AG09309 (cell line): ENCODE results near the gene ATP6V0C.

ENCODE experiments used
- DNase-seq: peaks from one replicate; pipeline ENCODE4 v3.0.0-alpha.2; 2010; ENCODE audit warnings: low read depth
- H3K4me3 ChIP-seq: 2 replicates; pipeline ENCODE4 v1.5.1; 2011; ENCODE audit warnings: mild to moderate bottlenecking, low read depth, low read length, moderate library complexity; ENCODE audit not compliant: control insufficient read depth
- CTCF ChIP-seq: IDR thresholded peaks from 2 replicates; pipeline ENCODE4 v1.5.1; 2011; ENCODE audit warnings: mild to moderate bottlenecking, low read depth, low read length, inconsistent platforms; ENCODE audit not compliant: insufficient read depth, control insufficient read depth; ENCODE audit errors: missing control alignments

ATP6V0C gene

DNA sequence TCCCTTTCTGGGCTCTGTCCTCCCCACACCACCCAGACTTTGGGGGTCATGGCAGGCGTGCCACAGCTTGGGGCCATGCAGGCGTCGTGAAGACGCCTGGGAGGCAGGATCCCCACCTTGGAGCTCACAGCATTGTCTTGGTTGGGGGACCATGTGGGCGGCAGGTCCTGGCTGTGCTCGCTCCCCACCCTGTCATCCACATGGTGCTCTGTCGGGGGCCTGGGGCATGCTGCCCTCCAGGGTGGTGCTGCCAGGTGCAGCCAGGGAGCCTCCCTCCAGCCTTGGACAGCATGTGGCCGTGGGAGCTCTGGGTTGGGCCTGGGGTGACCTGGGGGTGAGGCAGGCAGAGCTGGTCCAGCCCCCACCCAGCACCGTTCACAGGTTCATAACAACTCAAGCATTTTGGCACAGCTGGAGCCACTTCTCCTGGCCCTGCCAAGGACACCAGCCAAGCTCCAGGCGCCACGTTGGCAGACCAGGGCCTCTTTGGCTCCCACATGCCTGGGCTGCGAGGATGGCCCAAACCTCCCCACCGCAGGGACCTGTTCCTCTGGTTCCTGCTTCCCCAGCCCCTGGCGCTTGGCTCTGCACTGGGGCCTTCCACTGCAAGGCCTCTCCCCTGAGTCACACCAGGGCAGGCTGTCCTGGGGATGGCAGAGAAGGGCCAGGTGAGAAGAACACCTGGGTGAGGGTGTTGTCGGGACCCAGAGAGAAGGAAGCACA, 15.1 kb upstream of the ATP6V0C start:
- no peak overlapping the region for H3K4me3 ChIP-seq
- no peak for TF ChIP-seq CTCF
- no peak for DNase-seq

- no peak for DNase-seq
- H3K4me3 ChIP-seq, result no peak overlapping the region
- TF ChIP-seq CTCF, result no peak
Observed at GRCh38 chr16:2499454-2499853, 14.3 kb upstream of the ATP6V0C start.

DNA sequence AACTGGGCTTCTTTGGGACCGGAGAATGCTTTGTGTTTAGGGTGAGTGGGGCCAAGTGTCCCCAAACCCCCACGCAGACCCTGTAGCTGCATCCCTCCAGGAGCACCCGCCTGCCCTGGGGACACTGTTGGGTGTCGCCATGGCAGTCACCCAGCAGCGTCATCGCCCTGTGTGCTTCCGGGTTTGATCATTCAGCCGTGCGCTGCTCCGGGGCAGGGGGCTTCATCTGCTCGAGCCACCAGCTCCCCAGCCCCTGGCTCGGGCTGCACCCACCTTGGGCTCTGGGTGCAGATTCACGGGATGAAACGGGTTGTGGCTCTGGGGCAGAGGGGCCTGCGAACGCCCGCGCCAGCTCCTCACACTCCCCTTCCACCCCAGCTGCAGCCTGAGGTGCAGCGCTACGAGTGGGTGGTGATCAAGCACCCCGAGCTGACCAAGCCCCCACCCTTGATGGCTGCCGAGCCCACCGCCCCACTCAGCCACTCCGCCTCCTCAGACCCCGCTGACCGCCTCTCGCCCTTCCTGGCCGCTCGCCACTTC, 13.8 kb upstream of the ATP6V0C start:
- DNase-seq, result no peak
- H3K4me3 ChIP-seq, result no peak overlapping the region
- TF ChIP-seq CTCF, result no peak

GRCh38 chr16:2500430-2500917, 13.3 kb upstream of the ATP6V0C start:
- no peak for DNase-seq
- H3K4me3 ChIP-seq, result no peak overlapping the region
- no peak for TF ChIP-seq CTCF

DNA sequence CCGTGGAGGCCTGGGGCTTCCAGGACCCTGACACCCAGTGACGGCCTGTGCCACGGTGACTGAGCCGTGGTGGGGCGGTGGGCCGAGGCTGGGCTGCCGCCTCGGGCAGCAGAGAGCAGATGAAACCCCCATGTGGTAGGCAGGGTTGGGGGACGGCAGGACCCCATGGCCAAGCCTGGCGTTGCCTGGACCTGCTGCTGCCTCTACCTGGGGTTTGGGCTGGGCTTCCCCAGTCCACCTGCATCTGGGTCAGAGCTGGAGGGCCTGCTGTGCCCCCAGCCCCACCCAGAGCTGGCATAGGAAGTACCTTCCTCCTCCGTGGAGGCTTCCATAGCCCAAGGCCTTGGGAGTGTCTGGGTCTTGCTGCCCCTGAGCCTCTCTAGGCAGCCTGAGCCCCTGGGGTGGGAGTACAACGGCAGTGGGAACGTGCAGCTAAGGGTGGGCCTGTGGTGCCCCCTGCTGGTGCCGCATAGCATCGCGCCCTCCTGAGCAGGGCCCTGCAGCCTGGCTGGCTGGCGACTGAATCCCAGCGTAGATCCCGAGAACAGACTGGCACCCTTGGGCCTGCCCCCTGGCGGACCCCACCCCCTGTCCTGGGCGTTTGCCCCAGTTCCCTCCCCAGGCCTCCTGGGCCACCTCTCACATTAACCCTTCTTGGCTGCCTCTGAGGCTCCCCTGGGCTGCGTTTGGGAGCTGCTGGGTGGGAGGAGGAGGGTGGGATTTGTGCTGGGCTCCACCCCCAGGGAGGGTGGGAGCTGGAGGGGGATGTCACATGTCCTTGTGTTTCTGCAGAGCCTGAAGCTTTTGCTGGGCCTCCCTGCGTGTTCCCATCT, 12.6 kb upstream of the ATP6V0C start:
- no peak for DNase-seq
- TF ChIP-seq CTCF, result peak; percentile 96
- H3K4me3 ChIP-seq, result no peak overlapping the region

- no peak for TF ChIP-seq CTCF
- no peak overlapping the region for H3K4me3 ChIP-seq
- no peak for DNase-seq
Observed at GRCh38 chr16:2501946-2502895, 11.5 kb upstream of the ATP6V0C start.
